Measurements from ENCODE around the gene TCFL5.
"Not testable (repeated sequence)": the region's sequence is repeated elsewhere in the genome, so short reads cannot be mapped to it uniquely, and the experiment has no call there.

Gene TCFL5

GRCh38 chr20:62852841-62853240 is 8.8 kb downstream of the TCFL5 start:
- no peak for DNase-seq

- DNase-seq = no peak
Measured at GRCh38 chr20:62852196-62852595, 9.4 kb downstream of the TCFL5 start.

GRCh38 chr20:62850333-62850974 is 11.2 kb downstream of the TCFL5 start:
- no peak for DNase-seq

GRCh38 chr20:62849431-62849830 is 12.2 kb downstream of the TCFL5 start:
- no peak for DNase-seq

GRCh38 chr20:62848917-62849316 is 12.7 kb downstream of the TCFL5 start:
- not testable (repeated sequence) for DNase-seq

GRCh38 chr20:62846166-62846890 is 15.3 kb downstream of the TCFL5 start:
- no peak for DNase-seq

GRCh38 chr20:62845416-62846160 is 16.0 kb downstream of the TCFL5 start:
- DNase-seq = no peak

- no peak for DNase-seq
Measured at GRCh38 chr20:62844182-62844581, 17.4 kb downstream of the TCFL5 start.

GRCh38 chr20:62843656-62844055 is 18.0 kb downstream of the TCFL5 start:
- DNase-seq = no peak

- DNase-seq = no peak
Measured at GRCh38 chr20:62841705-62842212, 19.9 kb downstream of the TCFL5 start.

- no peak for DNase-seq
Measured at GRCh38 chr20:62840244-62841197, 21.1 kb downstream of the TCFL5 start.

- no peak for DNase-seq
Measured at GRCh38 chr20:62839816-62840215, 21.8 kb downstream of the TCFL5 start.

- no peak for DNase-seq
Measured at GRCh38 chr20:62839261-62839660, 22.4 kb downstream of the TCFL5 start.

GRCh38 chr20:62838128-62838891 is 23.3 kb downstream of the TCFL5 start:
- DNase-seq = no peak

- DNase-seq = no peak
Measured at GRCh38 chr20:62837790-62838127, 23.9 kb downstream of the TCFL5 start.

GRCh38 chr20:62836967-62837490 is 24.6 kb downstream of the TCFL5 start:
- DNase-seq = no peak

- no peak for DNase-seq
Measured at GRCh38 chr20:62835931-62836861, 25.4 kb downstream of the TCFL5 start.

GRCh38 chr20:62834967-62835730 is 26.5 kb downstream of the TCFL5 start:
- DNase-seq = no peak

GRCh38 chr20:62832951-62833391 is 28.7 kb downstream of the TCFL5 start:
- no peak for DNase-seq

Data from GOT3 (cell line).